ENCODE data around the gene RBPJL. TPM values are rescaled to one million over a fixed set of nuclear protein-coding genes. Genes with fewer than 3 reads are reported as not detected.

Gene RBPJL
- total and polyA plus RNA-seq, 2 of the 8 experiments (the other 6 are each of a cell fraction or from before 2014, with no cell fraction given), result 0.67 to 1.3 TPM

DNA sequence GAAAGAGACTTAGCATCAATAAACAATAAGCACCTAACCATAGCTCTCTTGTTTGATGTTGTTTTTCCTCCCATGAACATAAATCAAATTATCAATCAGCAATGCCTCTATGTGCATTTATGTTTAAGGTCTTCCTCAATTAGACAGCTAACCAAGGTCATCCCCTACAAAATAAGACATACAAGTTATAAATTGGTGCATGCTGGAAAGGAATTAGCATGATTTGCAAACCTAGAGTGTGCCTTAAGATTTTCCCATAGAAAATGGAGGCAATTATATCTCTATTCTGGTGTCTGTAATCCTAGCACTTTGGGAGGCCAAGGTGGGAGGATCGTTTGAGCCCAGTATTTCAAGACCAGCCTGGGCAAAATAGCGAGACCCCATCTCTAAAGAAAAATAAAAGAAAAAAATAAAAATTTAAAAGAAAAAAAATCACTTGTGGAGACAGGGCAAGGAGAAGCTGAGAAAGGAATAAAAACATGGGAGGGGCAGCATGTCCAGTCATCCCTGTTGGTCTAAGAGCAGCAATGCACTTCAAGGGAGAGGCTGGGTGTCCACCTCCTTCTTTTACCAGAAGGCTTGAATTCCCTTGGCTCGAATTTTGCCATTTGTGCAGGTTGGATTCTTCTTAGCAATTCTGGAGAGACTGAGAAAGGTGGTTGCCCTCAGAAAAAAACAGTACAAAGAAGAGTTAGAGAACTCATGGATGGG is 42.9 kb upstream of the RBPJL start (continued):
- TF ChIP-seq RNF2 (IDR thresholded peaks at IDR 0.05; ENCODE audit: borderline replicate concordance, low read depth, low read length, missing control alignments, poor library complexity, severe bottlenecking), result no peak
- no peak for TF ChIP-seq KDM4A (IDR thresholded peaks at IDR 0.05; ENCODE audit: low read depth, low read length, severe bottlenecking)
- TF ChIP-seq TEAD4 (IDR thresholded peaks at IDR 0.05; ENCODE audit: low read depth, low read length), result no peak
